ENCODE data around the gene CUBN. TPM values are rescaled to one million over a fixed set of nuclear protein-coding genes. Genes with fewer than 3 reads are reported as not detected.

The CUBN gene
- total and polyA plus RNA-seq, 9 of the 15 experiments (the other 6 are each of a cell fraction or from before 2014, with no cell fraction given), result 0.04 to 0.33 (median 0.09) TPM

GRCh38 chr10:16891375-16892313, 238.0 kb downstream of the CUBN start (continued):
- no peak for TF ChIP-seq HMGXB4 (CRISPR knock-in tag; IDR thresholded peaks at IDR 0.05)
- TF ChIP-seq ZNF124 (CRISPR knock-in tag; IDR thresholded peaks at IDR 0.05), result no peak
- TF ChIP-seq ZNF134 (CRISPR knock-in tag; conservative IDR thresholded peaks at IDR 0.05), result no peak
- TF ChIP-seq RCOR1 (IDR thresholded peaks at IDR 0.05; ENCODE audit: borderline replicate concordance in 1 of 2, low read depth in 2 of 2, low read length in 2 of 2), result peak; percentile 85 to 96
- TF ChIP-seq BMI1 (IDR thresholded peaks at IDR 0.05; ENCODE audit: low read length), result no peak
- TF ChIP-seq ARID3A (IDR thresholded peaks at IDR 0.05; ENCODE audit: borderline replicate concordance, low read depth, low read length), result peak; percentile 93
- 0 out of 2 replicates have a peak, but pooled peaks have one; percentile 30 for TF ChIP-seq ZKSCAN1 (IDR thresholded peaks at IDR 0.05; ENCODE audit: low read depth, low read length)
- TF ChIP-seq PATZ1 (CRISPR knock-in tag; IDR thresholded peaks at IDR 0.05; ENCODE audit: borderline replicate concordance), result no peak
- TF ChIP-seq ETS2 (tag; IDR thresholded peaks at IDR 0.05; ENCODE audit: borderline replicate concordance, poor library complexity, severe bottlenecking), result no peak
- TF ChIP-seq GATAD2B (IDR thresholded peaks at IDR 0.05; ENCODE audit: borderline replicate concordance), result no peak
- no peak for TF ChIP-seq ZNF778 (CRISPR knock-in tag; IDR thresholded peaks at IDR 0.05)
- TF ChIP-seq MNT (conservative IDR thresholded peaks at IDR 0.05), result 0 out of 4 replicates have a peak, but pooled peaks of 1 of the 2 experiments have one; percentile 40
- TF ChIP-seq SRSF3 (IDR thresholded peaks at IDR 0.05; ENCODE audit: insufficient read depth, low read length), result no peak
- TF ChIP-seq ZNF695 (CRISPR knock-in tag; IDR thresholded peaks at IDR 0.05), result no peak
- no peak for TF ChIP-seq ZNF707 (CRISPR knock-in tag; conservative IDR thresholded peaks at IDR 0.05)
- TF ChIP-seq ARID2 (IDR thresholded peaks at IDR 0.05), result peak; percentile 61; the same call in 1 of the 2 replicates
- no peak for TF ChIP-seq PHB (CRISPR knock-in tag; IDR thresholded peaks at IDR 0.05)
- TF ChIP-seq OTX1 (CRISPR knock-in tag; IDR thresholded peaks at IDR 0.05), result peak; percentile 94
- TF ChIP-seq BRF1 (IDR thresholded peaks at IDR 0.05; ENCODE audit: borderline replicate concordance, extremely low read depth, insufficient read length), result no peak
- TF ChIP-seq RBM22 (IDR thresholded peaks at IDR 0.05; ENCODE audit: low read depth, low read length, poor library complexity, severe bottlenecking), result no peak

All from K562 (cell line).